Keratinocyte (primary cell): ENCODE measurements around the gene WDR3. TPM values are rescaled to one million over a fixed set of nuclear protein-coding genes. Genes with fewer than 3 reads are reported as not detected.

Experiments
- DNase-seq: peaks from one replicate; pipeline ENCODE4 v3.0.0-alpha.2; 2011; ENCODE audit warnings: low read depth, missing footprints, low spot score
- FAIRE-seq: peaks from 2 replicates; lab custom pipeline; 2011; peaks lifted over from hg19 to GRCh38; lab: Jason Lieb, UNC
- H2AFZ ChIP-seq: 2 replicates; pipeline ENCODE4 v1.6.0; 2012; ENCODE audit warnings: low read length, control low read depth, inconsistent platforms; ENCODE audit not compliant: control insufficient read depth
- H3K27ac ChIP-seq: 2 replicates; pipeline ENCODE4 v1.5.1; 2011; ENCODE audit warnings: low read length; ENCODE audit not compliant: control insufficient read depth, insufficient read depth
- H3K27me3 ChIP-seq: 3 replicates; pipeline ENCODE4 v1.6.0; 2011; ENCODE audit warnings: low read length; ENCODE audit not compliant: control insufficient read depth, insufficient read depth; ENCODE audit errors: extremely low read depth
- H3K36me3 ChIP-seq, 2 experiments: 2 replicates in 1 of 2; 3 replicates in 1 of 2; pipeline ENCODE4 v1.5.1; 2011; ENCODE audit warnings: low read length in 2 of 2, mild to moderate bottlenecking in 1 of 2; ENCODE audit not compliant: control insufficient read depth in 2 of 2, insufficient read depth in 2 of 2; ENCODE audit errors: extremely low read depth in 1 of 2
- H3K4me1 ChIP-seq: 3 replicates; pipeline ENCODE4 v1.5.1; 2011; ENCODE audit warnings: low read length; ENCODE audit not compliant: control insufficient read depth, insufficient read depth; ENCODE audit errors: extremely low read depth
- H3K4me2 ChIP-seq: 3 replicates; pipeline ENCODE4 v1.6.0; 2011; ENCODE audit warnings: low read depth, low read length; ENCODE audit not compliant: control insufficient read depth, insufficient read depth; ENCODE audit errors: extremely low read depth
- H3K4me3 ChIP-seq, 3 experiments: fragments of 200-600 bp in 1 of 3; sonication (generic) in 1 of 3; 2 replicates in 2 of 3; 3 replicates in 1 of 3; pipeline ENCODE4 v1.5.1; 2011 to 2016; ENCODE audit warnings: low read length in 3 of 3, mild to moderate bottlenecking in 3 of 3, control low read depth in 2 of 3, inconsistent platforms in 1 of 3, low read depth in 1 of 3, mixed read lengths in 1 of 3, mixed run types in 1 of 3, moderate library complexity in 1 of 3; ENCODE audit not compliant: control insufficient read depth in 2 of 3, insufficient read depth in 2 of 3; ENCODE audit errors: extremely low read depth in 1 of 3
- H3K79me2 ChIP-seq: 2 replicates; pipeline ENCODE4 v1.6.0; 2012; ENCODE audit warnings: low read length; ENCODE audit not compliant: control insufficient read depth, insufficient read depth
- H3K9ac ChIP-seq: 3 replicates; pipeline ENCODE4 v1.6.0; 2011; ENCODE audit warnings: low read length; ENCODE audit not compliant: control insufficient read depth, insufficient read depth; ENCODE audit errors: extremely low read depth
- H3K9me1 ChIP-seq: 3 replicates; pipeline ENCODE4 v1.6.0; 2011; ENCODE audit warnings: low read length; ENCODE audit not compliant: control insufficient read depth, insufficient read depth; ENCODE audit errors: extremely low read depth
- H3K9me3 ChIP-seq: 2 replicates; pipeline ENCODE4 v1.5.1; 2012; ENCODE audit warnings: low read depth, low read length; ENCODE audit not compliant: control insufficient read depth
- H4K20me1 ChIP-seq: 3 replicates; pipeline ENCODE4 v1.6.0; 2011; ENCODE audit warnings: low read length; ENCODE audit not compliant: control insufficient read depth, insufficient read depth; ENCODE audit errors: extremely low read depth
- EZH2 ChIP-seq: IDR thresholded peaks from one replicate; pipeline ENCODE4 v1.6.1; 2012; ENCODE audit warnings: inconsistent platforms, mild to moderate bottlenecking, low read length, moderate library complexity
- dilution Hi-C: fragments of 300-500 bp; cut with MboI; formaldehyde crosslinking; loops from one replicate; pipeline ENCODE4 v1.7.0; 2020; ENCODE audit warnings: low sequenced_read_pairs; ENCODE audit not compliant: extremely low pct_ligation_motif_present
- polyA plus RNA-seq, 5 experiments: library from polyadenylated mRNA; depleted of rRNA in 3 of 5; stranded (reverse) in 3 of 5; stranded (forward) in 1 of 5; unstranded in 1 of 5; fragments of >200 nt; gene quantifications; 1 replicate in 1 of 5; 2 replicates in 3 of 5; 3 replicates in 1 of 5; pipeline versions ENCODE4 v1.2.1 to v1.2.3, GENCODE V29; 2011 to 2012; ENCODE audit warnings: missing spikeins in 2 of 5, low read depth in 1 of 5, low replicate concordance in 1 of 5
- TF ChIP-seq, protein P1 (sequence below), 3 experiments: IDR thresholded peaks in 1 of 3; conservative IDR thresholded peaks in 1 of 3; optimal IDR thresholded peaks in 1 of 3; 2 replicates in 2 of 3; 3 replicates in 1 of 3; pipeline versions ENCODE3 to v1.5.1; 2011; ENCODE audit warnings: low read length in 3 of 3, mild to moderate bottlenecking in 3 of 3, moderate library complexity in 2 of 3, control low read depth in 1 of 3, inconsistent platforms in 1 of 3; ENCODE audit not compliant: insufficient read depth in 2 of 3; ENCODE audit errors: extremely low read depth in 1 of 3

The WDR3 gene
- polyA plus RNA-seq, 1 donor (not counting 4 experiments of a cell fraction or from before 2014, with no cell fraction given): 47.8 TPM

DNA sequence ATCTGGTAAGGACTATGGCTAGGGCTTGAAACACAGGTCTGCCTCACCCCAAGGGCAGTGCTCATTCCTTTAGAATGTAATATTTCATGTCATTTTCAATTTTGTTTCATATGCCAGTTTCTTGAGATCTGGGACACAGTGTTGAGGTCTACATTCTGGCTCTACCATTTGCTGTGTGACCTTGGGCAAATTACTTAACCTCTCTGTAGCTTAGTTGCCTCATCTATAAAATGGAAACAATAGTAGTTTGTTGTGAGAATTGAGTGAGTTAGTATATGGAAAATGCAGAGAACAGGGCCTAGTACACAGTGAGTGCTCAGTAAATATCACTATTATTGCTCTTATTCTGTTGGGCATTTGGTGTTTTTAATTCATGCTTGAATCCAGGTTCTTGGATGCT is 84.4 kb downstream of the WDR3 start:
- Histone ChIP-seq H3K4me1 (no peaks in the 10 kb centered on the region), H3K9ac (no peak overlapping the region), H4K20me1 (no peaks in the 10 kb centered on the region), H3K36me3 (no peaks in the 10 kb centered on the region), H2AFZ (no peak overlapping the region), H3K4me2 (no peak overlapping the region), H3K9me3 (no peaks in the 10 kb centered on the region), H3K9me1 (no peaks in the 10 kb centered on the region), H3K27me3 (no peaks in the 10 kb centered on the region), H3K4me3 (no peak overlapping the region), H3K79me2 (no peaks in the 10 kb centered on the region), H3K27ac (no peak overlapping the region)
- TF ChIP-seq, protein P1, sequence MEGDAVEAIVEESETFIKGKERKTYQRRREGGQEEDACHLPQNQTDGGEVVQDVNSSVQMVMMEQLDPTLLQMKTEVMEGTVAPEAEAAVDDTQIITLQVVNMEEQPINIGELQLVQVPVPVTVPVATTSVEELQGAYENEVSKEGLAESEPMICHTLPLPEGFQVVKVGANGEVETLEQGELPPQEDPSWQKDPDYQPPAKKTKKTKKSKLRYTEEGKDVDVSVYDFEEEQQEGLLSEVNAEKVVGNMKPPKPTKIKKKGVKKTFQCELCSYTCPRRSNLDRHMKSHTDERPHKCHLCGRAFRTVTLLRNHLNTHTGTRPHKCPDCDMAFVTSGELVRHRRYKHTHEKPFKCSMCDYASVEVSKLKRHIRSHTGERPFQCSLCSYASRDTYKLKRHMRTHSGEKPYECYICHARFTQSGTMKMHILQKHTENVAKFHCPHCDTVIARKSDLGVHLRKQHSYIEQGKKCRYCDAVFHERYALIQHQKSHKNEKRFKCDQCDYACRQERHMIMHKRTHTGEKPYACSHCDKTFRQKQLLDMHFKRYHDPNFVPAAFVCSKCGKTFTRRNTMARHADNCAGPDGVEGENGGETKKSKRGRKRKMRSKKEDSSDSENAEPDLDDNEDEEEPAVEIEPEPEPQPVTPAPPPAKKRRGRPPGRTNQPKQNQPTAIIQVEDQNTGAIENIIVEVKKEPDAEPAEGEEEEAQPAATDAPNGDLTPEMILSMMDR (optimal IDR thresholded peaks at IDR 0.05 in 1 of 3, IDR thresholded peaks at IDR 0.05 in 1 of 3, conservative IDR thresholded peaks at IDR 0.05 in 1 of 3; ENCODE audit: extremely low read depth in 1 of 3, insufficient read depth in 2 of 3, low read length in 3 of 3): no peak
- no peak for TF ChIP-seq EZH2
- DNase-seq: no peak
- no peak for FAIRE-seq
- dilution Hi-C loops: no loop called here

Other genes starting within 250 kb of the WDR3 start
- 11.4 to 15.7 TPM (median 12.0 TPM) in 3 replicates for gene GDAP2, start 118 bp upstream of the WDR3 start, polyA plus RNA-seq